ENCODE data around the gene BCOR. TPM values are rescaled to one million over a fixed set of nuclear protein-coding genes. Genes with fewer than 3 reads are reported as not detected.

BCOR gene
- total and polyA plus RNA-seq, 2 of the 13 experiments (the other 11 are each of a cell fraction or from before 2014, with no cell fraction given) = 14.3 to 15.2 TPM

DNA sequence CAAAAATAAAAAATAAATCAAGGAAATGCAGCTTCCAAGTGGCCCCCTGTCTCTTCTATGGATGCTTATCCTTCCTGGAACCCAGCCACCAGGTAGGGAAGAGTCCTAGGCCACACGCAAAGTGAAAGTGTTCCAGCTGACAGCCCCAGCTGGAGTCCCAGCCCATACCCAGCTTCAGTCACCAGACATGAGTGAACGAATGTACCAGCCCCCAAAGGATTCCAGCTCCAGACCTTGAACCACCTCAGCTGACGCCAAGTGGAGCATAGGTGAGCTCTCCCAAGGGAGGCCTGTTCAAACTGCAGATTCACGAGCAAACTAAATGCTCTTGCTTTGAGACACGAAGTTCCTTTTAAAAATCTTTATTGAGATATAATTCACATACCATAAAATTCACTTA is 62.0 kb downstream of the BCOR start (continued):
- TF ChIP-seq, protein P1, sequence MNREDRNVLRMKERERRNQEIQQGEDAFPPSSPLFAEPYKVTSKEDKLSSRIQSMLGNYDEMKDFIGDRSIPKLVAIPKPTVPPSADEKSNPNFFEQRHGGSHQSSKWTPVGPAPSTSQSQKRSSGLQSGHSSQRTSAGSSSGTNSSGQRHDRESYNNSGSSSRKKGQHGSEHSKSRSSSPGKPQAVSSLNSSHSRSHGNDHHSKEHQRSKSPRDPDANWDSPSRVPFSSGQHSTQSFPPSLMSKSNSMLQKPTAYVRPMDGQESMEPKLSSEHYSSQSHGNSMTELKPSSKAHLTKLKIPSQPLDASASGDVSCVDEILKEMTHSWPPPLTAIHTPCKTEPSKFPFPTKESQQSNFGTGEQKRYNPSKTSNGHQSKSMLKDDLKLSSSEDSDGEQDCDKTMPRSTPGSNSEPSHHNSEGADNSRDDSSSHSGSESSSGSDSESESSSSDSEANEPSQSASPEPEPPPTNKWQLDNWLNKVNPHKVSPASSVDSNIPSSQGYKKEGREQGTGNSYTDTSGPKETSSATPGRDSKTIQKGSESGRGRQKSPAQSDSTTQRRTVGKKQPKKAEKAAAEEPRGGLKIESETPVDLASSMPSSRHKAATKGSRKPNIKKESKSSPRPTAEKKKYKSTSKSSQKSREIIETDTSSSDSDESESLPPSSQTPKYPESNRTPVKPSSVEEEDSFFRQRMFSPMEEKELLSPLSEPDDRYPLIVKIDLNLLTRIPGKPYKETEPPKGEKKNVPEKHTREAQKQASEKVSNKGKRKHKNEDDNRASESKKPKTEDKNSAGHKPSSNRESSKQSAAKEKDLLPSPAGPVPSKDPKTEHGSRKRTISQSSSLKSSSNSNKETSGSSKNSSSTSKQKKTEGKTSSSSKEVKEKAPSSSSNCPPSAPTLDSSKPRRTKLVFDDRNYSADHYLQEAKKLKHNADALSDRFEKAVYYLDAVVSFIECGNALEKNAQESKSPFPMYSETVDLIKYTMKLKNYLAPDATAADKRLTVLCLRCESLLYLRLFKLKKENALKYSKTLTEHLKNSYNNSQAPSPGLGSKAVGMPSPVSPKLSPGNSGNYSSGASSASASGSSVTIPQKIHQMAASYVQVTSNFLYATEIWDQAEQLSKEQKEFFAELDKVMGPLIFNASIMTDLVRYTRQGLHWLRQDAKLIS (CRISPR knock-in tag; IDR thresholded peaks at IDR 0.05) = no peak
- no peak for TF ChIP-seq MTF1 (CRISPR knock-in tag; IDR thresholded peaks at IDR 0.05)
- TF ChIP-seq, protein P2, sequence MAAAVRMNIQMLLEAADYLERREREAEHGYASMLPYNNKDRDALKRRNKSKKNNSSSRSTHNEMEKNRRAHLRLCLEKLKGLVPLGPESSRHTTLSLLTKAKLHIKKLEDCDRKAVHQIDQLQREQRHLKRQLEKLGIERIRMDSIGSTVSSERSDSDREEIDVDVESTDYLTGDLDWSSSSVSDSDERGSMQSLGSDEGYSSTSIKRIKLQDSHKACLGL (CRISPR knock-in tag; IDR thresholded peaks at IDR 0.05) = no peak
- TF ChIP-seq, protein P3, sequence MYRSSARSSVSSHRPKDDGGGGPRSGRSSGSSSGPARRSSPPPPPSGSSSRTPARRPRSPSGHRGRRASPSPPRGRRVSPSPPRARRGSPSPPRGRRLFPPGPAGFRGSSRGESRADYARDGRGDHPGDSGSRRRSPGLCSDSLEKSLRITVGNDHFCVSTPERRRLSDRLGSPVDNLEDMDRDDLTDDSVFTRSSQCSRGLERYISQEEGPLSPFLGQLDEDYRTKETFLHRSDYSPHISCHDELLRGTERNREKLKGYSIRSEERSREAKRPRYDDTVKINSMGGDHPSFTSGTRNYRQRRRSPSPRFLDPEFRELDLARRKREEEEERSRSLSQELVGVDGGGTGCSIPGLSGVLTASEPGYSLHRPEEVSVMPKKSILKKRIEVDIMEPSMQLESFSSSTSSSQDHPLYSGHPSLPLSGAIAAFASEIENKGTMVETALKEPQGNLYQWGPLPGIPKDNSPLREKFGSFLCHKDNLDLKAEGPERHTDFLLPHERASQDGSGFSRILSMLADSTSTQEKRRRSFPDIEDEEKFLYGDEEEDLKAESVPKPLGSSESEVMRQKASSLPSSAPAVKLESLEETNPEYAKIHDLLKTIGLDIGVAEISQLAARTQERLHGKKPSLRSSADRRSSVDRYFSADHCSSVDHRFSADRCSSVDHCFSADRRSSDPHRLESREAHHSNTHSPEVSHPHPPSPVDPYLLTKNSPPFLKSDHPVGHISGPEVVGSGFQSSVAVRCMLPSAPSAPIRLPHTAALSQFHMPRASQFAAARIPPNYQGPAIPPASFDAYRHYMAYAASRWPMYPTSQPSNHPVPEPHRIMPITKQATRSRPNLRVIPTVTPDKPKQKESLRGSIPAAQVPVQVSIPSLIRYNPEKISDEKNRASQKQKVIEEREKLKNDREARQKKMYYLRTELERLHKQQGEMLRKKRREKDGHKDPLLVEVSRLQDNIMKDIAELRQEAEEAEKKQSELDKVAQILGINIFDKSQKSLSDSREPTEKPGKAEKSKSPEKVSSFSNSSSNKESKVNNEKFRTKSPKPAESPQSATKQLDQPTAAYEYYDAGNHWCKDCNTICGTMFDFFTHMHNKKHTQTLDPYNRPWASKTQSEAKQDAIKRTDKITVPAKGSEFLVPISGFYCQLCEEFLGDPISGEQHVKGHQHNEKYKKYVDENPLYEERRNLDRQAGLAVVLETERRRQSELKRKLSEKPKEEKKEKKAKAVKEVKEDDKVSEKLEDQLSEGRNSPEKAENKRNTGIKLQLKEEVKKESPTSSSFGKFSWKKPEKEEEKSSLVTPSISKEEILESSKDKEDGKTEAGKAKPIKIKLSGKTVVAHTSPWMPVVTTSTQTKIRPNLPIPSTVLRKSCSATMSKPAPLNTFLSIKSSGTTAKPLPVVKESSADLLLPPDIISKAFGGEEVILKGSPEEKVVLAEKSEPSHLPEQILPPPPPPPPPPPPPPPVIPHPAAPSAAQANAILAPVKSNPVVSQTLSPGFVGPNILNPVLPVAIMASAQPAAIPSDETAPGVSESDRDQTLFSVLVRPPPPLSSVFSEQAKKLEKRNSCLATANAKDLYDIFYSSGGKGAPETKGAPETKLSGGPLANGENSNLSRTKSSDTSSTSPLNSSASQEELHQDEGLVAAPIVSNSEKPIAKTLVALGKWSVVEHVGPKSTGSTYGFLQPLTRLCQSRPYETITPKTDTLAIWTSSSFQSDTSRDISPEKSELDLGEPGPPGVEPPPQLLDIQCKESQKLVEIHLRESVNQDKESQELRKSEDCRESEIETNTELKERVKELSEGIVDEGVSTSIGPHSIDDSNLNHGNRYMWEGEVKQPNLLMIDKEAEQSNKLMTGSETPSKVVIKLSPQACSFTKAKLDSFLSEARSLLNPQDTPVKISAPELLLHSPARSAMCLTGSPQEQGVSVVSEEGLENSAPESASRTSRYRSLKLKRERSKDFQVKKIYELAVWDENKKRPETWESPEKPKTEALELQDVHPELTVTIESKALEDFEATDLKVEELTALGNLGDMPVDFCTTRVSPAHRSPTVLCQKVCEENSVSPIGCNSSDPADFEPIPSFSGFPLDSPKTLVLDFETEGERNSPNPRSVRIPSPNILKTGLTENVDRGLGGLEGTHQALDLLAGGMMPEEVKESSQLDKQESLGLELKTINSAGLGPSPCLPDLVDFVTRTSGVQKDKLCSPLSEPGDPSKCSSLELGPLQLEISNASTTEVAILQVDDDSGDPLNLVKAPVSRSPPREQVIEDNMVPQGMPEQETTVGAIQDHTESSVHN (CRISPR knock-in tag; IDR thresholded peaks at IDR 0.05) = no peak
- TF ChIP-seq ZBTB1 (CRISPR knock-in tag; IDR thresholded peaks at IDR 0.05; ENCODE audit: borderline replicate concordance) = no peak
- TF ChIP-seq SNRNP70 (IDR thresholded peaks at IDR 0.05; ENCODE audit: low read depth, low read length) = no peak
- TF ChIP-seq ZNF354B (CRISPR knock-in tag; IDR thresholded peaks at IDR 0.05) = no peak
- TF ChIP-seq TRIM24 (CRISPR knock-in tag; IDR thresholded peaks at IDR 0.05) = no peak
- TF ChIP-seq, protein P4, sequence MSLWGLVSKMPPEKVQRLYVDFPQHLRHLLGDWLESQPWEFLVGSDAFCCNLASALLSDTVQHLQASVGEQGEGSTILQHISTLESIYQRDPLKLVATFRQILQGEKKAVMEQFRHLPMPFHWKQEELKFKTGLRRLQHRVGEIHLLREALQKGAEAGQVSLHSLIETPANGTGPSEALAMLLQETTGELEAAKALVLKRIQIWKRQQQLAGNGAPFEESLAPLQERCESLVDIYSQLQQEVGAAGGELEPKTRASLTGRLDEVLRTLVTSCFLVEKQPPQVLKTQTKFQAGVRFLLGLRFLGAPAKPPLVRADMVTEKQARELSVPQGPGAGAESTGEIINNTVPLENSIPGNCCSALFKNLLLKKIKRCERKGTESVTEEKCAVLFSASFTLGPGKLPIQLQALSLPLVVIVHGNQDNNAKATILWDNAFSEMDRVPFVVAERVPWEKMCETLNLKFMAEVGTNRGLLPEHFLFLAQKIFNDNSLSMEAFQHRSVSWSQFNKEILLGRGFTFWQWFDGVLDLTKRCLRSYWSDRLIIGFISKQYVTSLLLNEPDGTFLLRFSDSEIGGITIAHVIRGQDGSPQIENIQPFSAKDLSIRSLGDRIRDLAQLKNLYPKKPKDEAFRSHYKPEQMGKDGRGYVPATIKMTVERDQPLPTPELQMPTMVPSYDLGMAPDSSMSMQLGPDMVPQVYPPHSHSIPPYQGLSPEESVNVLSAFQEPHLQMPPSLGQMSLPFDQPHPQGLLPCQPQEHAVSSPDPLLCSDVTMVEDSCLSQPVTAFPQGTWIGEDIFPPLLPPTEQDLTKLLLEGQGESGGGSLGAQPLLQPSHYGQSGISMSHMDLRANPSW (CRISPR knock-in tag; IDR thresholded peaks at IDR 0.05; ENCODE audit: borderline replicate concordance) = no peak
